Measurements from ENCODE around the gene PUM1. TPM values are rescaled to one million over a fixed set of nuclear protein-coding genes. Genes with fewer than 3 reads are reported as not detected.
A peak's percentile ranks its signal among the peaks of the same experiment; 100 is the strongest.

PUM1 gene
- total and polyA plus RNA-seq, 4 donors: 18.1 to 49.2 (median 30.2) TPM

GRCh38 chr1:30962609-30963508, 102.7 kb downstream of the PUM1 start:
- Histone ChIP-seq H3K9ac (ENCODE audit: low read depth in 1 of 2, low read length in 2 of 2) (no peak overlapping the region), H3K4me1 (ENCODE audit: control insufficient read depth in 4 of 4, insufficient read depth in 4 of 4, low read length in 3 of 4) (peaks cover 0 to 3% (median 2%) of the 10 kb centered on the region in 4 donors), H3K36me3 (ENCODE audit: control insufficient read depth in 4 of 4, insufficient read depth in 3 of 4, low read depth in 1 of 4, low read length in 3 of 4) (peaks cover 4 to 57% (median 46%) of the 10 kb centered on the region in 4 donors), H3K4me3 (ENCODE audit: low read depth in 1 of 3, low read length in 3 of 3) (no peak overlapping the region), H3K9me3 (ENCODE audit: control insufficient read depth in 4 of 4, low read length in 3 of 4) (no peaks in the 10 kb centered on the region), H3K27me3 (ENCODE audit: control insufficient read depth in 4 of 4, insufficient read depth in 4 of 4, low read length in 3 of 4) (no peaks in the 10 kb centered on the region), H3K27ac (ENCODE audit: low read depth in 1 of 2, low read length in 2 of 2) (no peak overlapping the region)
- 77% methylated on average over 6 of the region's 6 CpGs for WGBS
- TF ChIP-seq RXRA (IDR thresholded peaks at IDR 0.05): no peak
- TF ChIP-seq MAX (IDR thresholded peaks at IDR 0.05): no peak
- TF ChIP-seq CTCF (IDR thresholded peaks at IDR 0.05; ENCODE audit: low read depth, low read length, missing input control): no peak
- peak in 1 of 2 donors; percentile 25 for TF ChIP-seq HNF4A (conservative IDR thresholded peaks at IDR 0.05)
- no peak for TF ChIP-seq ATF3 (IDR thresholded peaks at IDR 0.05)
- DNase-seq (ENCODE audit: low spot score): no peak

GRCh38 chr1:30957560-30958222, 107.8 kb downstream of the PUM1 start:
- H3K27ac ChIP-seq (ENCODE audit: low read depth in 1 of 2, low read length in 2 of 2): no peak overlapping the region
- no peaks in the 10 kb centered on the region for H3K9me3 ChIP-seq (ENCODE audit: control insufficient read depth in 4 of 4, low read length in 3 of 4)
- H3K36me3 ChIP-seq (ENCODE audit: control insufficient read depth in 4 of 4, insufficient read depth in 3 of 4, low read depth in 1 of 4, low read length in 3 of 4): peaks cover 5 to 41% (median 32%) of the 10 kb centered on the region in 4 donors
- WGBS: 95% methylated on average over 4 of the region's 4 CpGs
- TF ChIP-seq FOXA1 (IDR thresholded peaks at IDR 0.05) (no peak), JUND (IDR thresholded peaks at IDR 0.05) (no peak), ATF3 (IDR thresholded peaks at IDR 0.05) (no peak), RAD21 (IDR thresholded peaks at IDR 0.05) (no peak)
- H3K27me3 ChIP-seq (ENCODE audit: control insufficient read depth in 4 of 4, insufficient read depth in 4 of 4, low read length in 3 of 4): no peaks in the 10 kb centered on the region
- H3K9ac ChIP-seq (ENCODE audit: low read depth in 1 of 2, low read length in 2 of 2): no peak overlapping the region
- peaks cover 0 to 2% (median 0%) of the 10 kb centered on the region in 4 donors for H3K4me1 ChIP-seq (ENCODE audit: control insufficient read depth in 4 of 4, insufficient read depth in 4 of 4, low read length in 3 of 4)
- DNase-seq (ENCODE audit: low spot score): no peak
- no peak overlapping the region for H3K4me3 ChIP-seq (ENCODE audit: low read depth in 1 of 3, low read length in 3 of 3)

GRCh38 chr1:30955448-30956015, 110.0 kb downstream of the PUM1 start:
- WGBS: 69% methylated on average over 1 of the region's 1 CpG
- no peak for TF ChIP-seq GABPA (IDR thresholded peaks at IDR 0.05 in 1 of 2, conservative IDR thresholded peaks at IDR 0.05 in 1 of 2)
- Histone ChIP-seq H3K27me3 (ENCODE audit: control insufficient read depth in 4 of 4, insufficient read depth in 4 of 4, low read length in 3 of 4) (no peaks in the 10 kb centered on the region), H3K27ac (ENCODE audit: low read depth in 1 of 2, low read length in 2 of 2) (no peak overlapping the region), H3K9ac (ENCODE audit: low read depth in 1 of 2, low read length in 2 of 2) (no peak overlapping the region), H3K9me3 (ENCODE audit: control insufficient read depth in 4 of 4, low read length in 3 of 4) (no peaks in the 10 kb centered on the region), H3K4me1 (ENCODE audit: control insufficient read depth in 4 of 4, insufficient read depth in 4 of 4, low read length in 3 of 4) (peaks cover 0 to 7% (median 2%) of the 10 kb centered on the region in 4 donors), H3K36me3 (ENCODE audit: control insufficient read depth in 4 of 4, insufficient read depth in 3 of 4, low read depth in 1 of 4, low read length in 3 of 4) (peaks cover 7 to 47% (median 39%) of the 10 kb centered on the region in 4 donors), H3K4me3 (ENCODE audit: low read depth in 1 of 3, low read length in 3 of 3) (no peak overlapping the region)
- no peak for DNase-seq (ENCODE audit: low spot score)
